H1 (cell line): ENCODE results near the gene PITRM1. TPM values are rescaled to one million over a fixed set of nuclear protein-coding genes. Genes with fewer than 3 reads are reported as not detected.

Experiments used
- CTCF ChIA-PET: fragments of 300-600 bp; sonication (Branson Sonifier 250); formaldehyde crosslinking; loops from one replicate; lab custom pipeline; 2021; ENCODE audit not compliant: partially characterized antibody; lab: Charles Lee
- POLR2A ChIA-PET: fragments of 300-600 bp; sonication (Branson Sonifier 250); formaldehyde crosslinking; loops from one replicate; lab custom pipeline; 2021; ENCODE audit warnings: inconsistent platforms; ENCODE audit not compliant: partially characterized antibody; lab: Charles Lee
- DNase-seq, 2 experiments: peaks; one replicate each; pipeline versions ENCODE4 v3.0.0 to v3.0.0-alpha.2; 2010 to 2022; ENCODE audit warnings: low spot score in 2 of 2, low read depth in 1 of 2, mixed read lengths in 1 of 2
- FAIRE-seq: peaks from 2 replicates; lab custom pipeline; 2011; peaks lifted over from hg19 to GRCh38; lab: Jason Lieb, UNC
- H2AFZ ChIP-seq: 2 replicates; pipeline ENCODE4 v1.8.1; 2012; ENCODE audit warnings: low read length, inconsistent platforms
- H2AK5ac ChIP-seq: 2 replicates; pipeline ENCODE4 v1.6.1; 2013; ENCODE audit warnings: low read depth, low read length
- H2BK120ac ChIP-seq: replicated peaks from 2 replicates; pipeline ENCODE3; 2013; ENCODE audit warnings: low read depth, low read length, inconsistent platforms
- H2BK12ac ChIP-seq: 2 replicates; pipeline ENCODE4 v1.6.1; 2013; ENCODE audit warnings: low read depth, low read length
- H2BK15ac ChIP-seq: 2 replicates; pipeline ENCODE4 v1.6.1; 2013; ENCODE audit warnings: low read length
- H2BK20ac ChIP-seq: 2 replicates; pipeline ENCODE4 v1.6.1; 2013; ENCODE audit warnings: low read length
- H2BK5ac ChIP-seq: 2 replicates; pipeline ENCODE4 v1.6.1; 2013; ENCODE audit warnings: low read depth, low read length
- H3K14ac ChIP-seq: 2 replicates; pipeline ENCODE4 v1.6.1; 2013; ENCODE audit warnings: inconsistent platforms; ENCODE audit not compliant: insufficient read length
- H3K18ac ChIP-seq: 2 replicates; pipeline ENCODE4 v1.6.1; 2013; ENCODE audit warnings: low read length; ENCODE audit errors: extremely low read depth
- H3K23ac ChIP-seq: 2 replicates; pipeline ENCODE4 v1.6.1; 2013; ENCODE audit warnings: inconsistent platforms; ENCODE audit not compliant: insufficient read length
- H3K23me2 ChIP-seq: 2 replicates; pipeline ENCODE4 v1.6.1; 2013; ENCODE audit warnings: low read depth, low read length
- H3K27ac ChIP-seq: 2 replicates; pipeline ENCODE4 v1.6.1; 2011; ENCODE audit warnings: low read depth, low read length, inconsistent platforms
- H3K27me3 ChIP-seq, 4 experiments: replicated peaks in 1 of 4; 1 replicate in 1 of 4; 2 replicates in 3 of 4; pipeline versions ENCODE4 v1.6.1 to v1.8.1; 2011 to 2013; ENCODE audit warnings: low read length in 3 of 4, mild to moderate bottlenecking in 3 of 4, inconsistent platforms in 2 of 4, mixed read lengths in 2 of 4, moderate library complexity in 1 of 4; ENCODE audit not compliant: control insufficient read depth in 3 of 4, insufficient read depth in 3 of 4; ENCODE audit errors: extremely low read depth in 1 of 4
- H3K36me3 ChIP-seq, 4 experiments: 2 replicates each; pipeline versions ENCODE4 v1.6.1 to v1.8.1; 2011 to 2013; ENCODE audit warnings: mild to moderate bottlenecking in 4 of 4, low read length in 3 of 4, moderate library complexity in 2 of 4, control low read depth in 1 of 4, inconsistent platforms in 1 of 4; ENCODE audit not compliant: insufficient read depth in 4 of 4, control insufficient read depth in 2 of 4
- H3K4ac ChIP-seq: replicated peaks from 2 replicates; pipeline ENCODE3; 2013; ENCODE audit warnings: low read length, low read depth, mixed read lengths, inconsistent platforms; ENCODE audit not compliant: insufficient read length
- H3K4me1 ChIP-seq, 4 experiments: replicated peaks in 1 of 4; 1 replicate in 1 of 4; 2 replicates in 3 of 4; pipeline versions ENCODE4 v1.6.1 to v1.8.1; 2011 to 2013; ENCODE audit warnings: low read length in 3 of 4, inconsistent platforms in 2 of 4, mixed read lengths in 1 of 4; ENCODE audit not compliant: insufficient read depth in 4 of 4, control insufficient read depth in 3 of 4
- H3K4me2 ChIP-seq, 2 experiments: 2 replicates each; pipeline versions ENCODE4 v1.6.1 to v1.8.1; 2011 to 2013; ENCODE audit warnings: low read depth in 2 of 2, low read length in 2 of 2, control low read depth in 1 of 2, inconsistent platforms in 1 of 2, mild to moderate bottlenecking in 1 of 2; ENCODE audit not compliant: insufficient read depth in 1 of 2
- H3K4me3 ChIP-seq, 4 experiments: fragments of 200-600, 300-600 bp in 1 of 4; sonication (generic), shearing (Covaris generic), sonication (Bioruptor Twin) in 1 of 4; 2 replicates each; pipeline versions ENCODE4 v1.5.1 to v1.8.1; 2011 to 2016; ENCODE audit warnings: low read length in 4 of 4, low read depth in 3 of 4, control low read depth in 2 of 4, inconsistent platforms in 2 of 4, mild to moderate bottlenecking in 2 of 4, mixed read lengths in 1 of 4, moderate library complexity in 1 of 4; ENCODE audit not compliant: insufficient read depth in 2 of 4; ENCODE audit errors: extremely low read depth in 1 of 4
- H3K56ac ChIP-seq: replicated peaks from 2 replicates; pipeline ENCODE3; 2013; ENCODE audit warnings: low read depth, mild to moderate bottlenecking, mixed read lengths, low read length, inconsistent platforms; ENCODE audit not compliant: insufficient read length
- H3K79me1 ChIP-seq: 2 replicates; pipeline ENCODE4 v1.6.1; 2013; ENCODE audit warnings: low read depth, low read length, control low read depth
- H3K79me2 ChIP-seq, 2 experiments: 2 replicates each; pipeline versions ENCODE4 v1.6.1 to v1.8.1; 2012 to 2013; ENCODE audit warnings: low read length in 2 of 2, mild to moderate bottlenecking in 2 of 2, inconsistent platforms in 1 of 2; ENCODE audit not compliant: insufficient read depth in 2 of 2, control insufficient read depth in 1 of 2
- H3K9ac ChIP-seq, 4 experiments: replicated peaks in 1 of 4; 1 replicate in 1 of 4; 2 replicates in 3 of 4; pipeline versions ENCODE4 v1.6.1 to v1.8.1; 2011 to 2013; ENCODE audit warnings: low read depth in 3 of 4, low read length in 3 of 4, control low read depth in 2 of 4, mild to moderate bottlenecking in 2 of 4, moderate library complexity in 2 of 4, inconsistent platforms in 1 of 4; ENCODE audit errors: extremely low read depth in 1 of 4
- H3K9me3 ChIP-seq, 2 experiments: 2 replicates each; pipeline versions ENCODE4 v1.6.1 to v1.8.1; 2012 to 2013; ENCODE audit warnings: mild to moderate bottlenecking in 2 of 2, moderate library complexity in 2 of 2, control low read depth in 1 of 2, inconsistent platforms in 1 of 2, low read depth in 1 of 2, low read length in 1 of 2, mixed read lengths in 1 of 2; ENCODE audit not compliant: insufficient read depth in 2 of 2
- H4K20me1 ChIP-seq, 2 experiments: replicated peaks in 1 of 2; 2 replicates each; pipeline versions ENCODE3 to v1.8.1; 2011 to 2013; ENCODE audit warnings: inconsistent platforms in 2 of 2, low read length in 2 of 2, mild to moderate bottlenecking in 1 of 2; ENCODE audit not compliant: insufficient read depth in 2 of 2, control insufficient read depth in 1 of 2
- H4K5ac ChIP-seq: 2 replicates; pipeline ENCODE4 v1.6.1; 2013; ENCODE audit warnings: low read length, low read depth, mixed read lengths, inconsistent platforms; ENCODE audit not compliant: insufficient read length
- H4K8ac ChIP-seq: 2 replicates; pipeline ENCODE4 v1.8.0; 2013; ENCODE audit warnings: mild to moderate bottlenecking, moderate library complexity, low read length, inconsistent platforms; ENCODE audit not compliant: insufficient read depth; ENCODE audit errors: extremely low read depth
- H4K91ac ChIP-seq: replicated peaks from 2 replicates; pipeline ENCODE3; 2013; ENCODE audit warnings: low read length, mixed read lengths, inconsistent platforms; ENCODE audit not compliant: insufficient read length
- CHD2 ChIP-seq: IDR thresholded peaks from 2 replicates; pipeline ENCODE4 v1.6.1; 2012; ENCODE audit warnings: low read length, improper control_type of control experiment
- CTCF ChIP-seq, 3 experiments: IDR thresholded peaks; 1 replicate in 2 of 3; 2 replicates in 1 of 3; pipeline versions ENCODE4 v1.5.1 to v1.6.1; 2011; ENCODE audit warnings: low read length in 3 of 3, mild to moderate bottlenecking in 3 of 3, inconsistent platforms in 2 of 3, low read depth in 1 of 3, moderate library complexity in 1 of 3; ENCODE audit not compliant: insufficient read depth in 1 of 3; ENCODE audit errors: control extremely low read depth in 1 of 3
- EZH2 ChIP-seq: fragments of 200-600 bp; sonication (generic); IDR thresholded peaks from 2 replicates; pipeline ENCODE4 v1.7.1; 2012; ENCODE audit warnings: low read depth, mild to moderate bottlenecking, moderate library complexity, low read length, inconsistent platforms; ENCODE audit not compliant: severe bottlenecking
- MAX ChIP-seq: IDR thresholded peaks from 2 replicates; pipeline ENCODE4 v1.6.1; 2012; ENCODE audit warnings: inconsistent platforms
- RAD21 ChIP-seq, 2 experiments: IDR thresholded peaks in 1 of 2; conservative IDR thresholded peaks in 1 of 2; 2 replicates each; pipeline ENCODE4 v1.6.1; 2011; ENCODE audit warnings: low read depth in 2 of 2, low read length in 2 of 2, improper control_type of control experiment in 1 of 2, inconsistent platforms in 1 of 2, mild to moderate bottlenecking in 1 of 2, moderate library complexity in 1 of 2
- WGBS, 2 experiments: shearing (Covaris generic) in 1 of 2; methylation state at CpG; one replicate each; pipeline versions ENCODE4 v1.1.6 to v1.1.7; 2013 to 2015; ENCODE audit warnings: low lambda C conversion rate in 2 of 2, mixed read lengths in 2 of 2, inconsistent platforms in 1 of 2, low coverage in 1 of 2, missing lambda C conversion rate in 1 of 2; ENCODE audit not compliant: insufficient replicate concordance in 2 of 2, insufficient coverage in 1 of 2, insufficient read length in 1 of 2; ENCODE audit errors: extremely low coverage in 1 of 2, missing lambda C conversion rate in 1 of 2; 5-methylcytosine and 5-hydroxymethylcytosine counted together
- polyA plus RNA-seq, 7 experiments: library from polyadenylated mRNA; depleted of rRNA in 3 of 7; stranded (reverse) in 5 of 7; unstranded in 2 of 7; fragments of >200 nt in 5 of 7; fragments of 200-250 nt in 2 of 7; gene quantifications; 1 replicate in 5 of 7; 2 replicates in 1 of 7; 4 replicates in 1 of 7; pipeline versions ENCODE4 v1.2.1 to v1.2.3, GENCODE V29; 2011 to 2013; ENCODE audit warnings: missing spikeins in 2 of 7, mixed read lengths in 2 of 7
- total RNA-seq: library from RNA; stranded (reverse); fragmentation: NEBNext Ultra II Directional; extraction: Animal tissue kit (Norgen Biotek cat#: 25700); gene quantifications from 2 replicates; pipeline ENCODE4 v1.2.1, GENCODE V29; 2021

Gene PITRM1
- total and polyA plus RNA-seq, 2 of the 8 experiments (the other 6 are each of a cell fraction or from before 2014, with no cell fraction given): 18.6 to 31.5 TPM

- Histone ChIP-seq H2AK5ac (no peak overlapping the region), H4K91ac (no peak overlapping the region), H2BK120ac (no peak overlapping the region), H4K8ac (no peak overlapping the region), H3K27ac (no peak overlapping the region), H3K9ac (no peak overlapping the region), H3K79me2 (no peaks in the 10 kb centered on the region), H3K18ac (no peak overlapping the region), H3K4ac (no peak overlapping the region), H3K79me1 (no peaks in the 10 kb centered on the region), H3K14ac (no peak overlapping the region), H3K4me2 (no peak overlapping the region), H3K23ac (no peak overlapping the region), H2BK5ac (no peak overlapping the region), H4K5ac (no peak overlapping the region), H2BK12ac (no peak overlapping the region), H3K56ac (no peak overlapping the region), H3K27me3 (no peaks in the 10 kb centered on the region), H2AFZ (no peak overlapping the region), H3K23me2 (peaks cover 7% of the 10 kb centered on the region; the same call in 1 of the 2 replicates), H2BK15ac (no peak overlapping the region), H3K36me3 (no peaks in the 10 kb centered on the region), H2BK20ac (no peak overlapping the region), H3K4me3 (no peak overlapping the region), H3K4me1 (no peaks in the 10 kb centered on the region), H3K9me3 (no peaks in the 10 kb centered on the region), H4K20me1 (no peaks in the 10 kb centered on the region)
- 72% methylated on average over 10 of the region's 10 CpGs; no CpG with 5 or more reads in 1 of the 2 experiments for WGBS, 2 experiments
- DNase-seq (no peak), FAIRE-seq (no peak)
- ChIA-PET CTCF (interaction anchor here (1.0 to 1.5 kb wide), 3 partner anchors 19 to 1575 kb away, joined by 3 to 5 read pairs (median 3); no protein-coding TSS in a partner anchor), POLR2A (no interaction called here)
- TF ChIP-seq CTCF (IDR thresholded peaks at IDR 0.05; ENCODE audit: control extremely low read depth in 1 of 3, insufficient read depth in 1 of 3, low read depth in 1 of 3, low read length in 3 of 3) (peak in 2 of 3 experiments; percentile 51; a peak in 3 of 4 replicates), CHD2 (no peak), EZH2 (no peak), MAX (no peak), RAD21 (IDR thresholded peaks at IDR 0.05 in 1 of 2, conservative IDR thresholded peaks at IDR 0.05 in 1 of 2; ENCODE audit: low read depth in 2 of 2, low read length in 2 of 2) (peak; percentile 67 to 82)
Measured at GRCh38 chr10:3222068-3222467, 49.5 kb upstream of the PITRM1 start.
